Measurements from ENCODE around the gene SP100. TPM values are rescaled to one million over a fixed set of nuclear protein-coding genes. Genes with fewer than 3 reads are reported as not detected.
A peak's percentile ranks its signal among the peaks of the same experiment; 100 is the strongest.

SP100 gene
- total and polyA plus RNA-seq, 2 of the 13 experiments (the other 11 are each of a cell fraction or from before 2014, with no cell fraction given): 12.6 to 16.5 TPM

DNA sequence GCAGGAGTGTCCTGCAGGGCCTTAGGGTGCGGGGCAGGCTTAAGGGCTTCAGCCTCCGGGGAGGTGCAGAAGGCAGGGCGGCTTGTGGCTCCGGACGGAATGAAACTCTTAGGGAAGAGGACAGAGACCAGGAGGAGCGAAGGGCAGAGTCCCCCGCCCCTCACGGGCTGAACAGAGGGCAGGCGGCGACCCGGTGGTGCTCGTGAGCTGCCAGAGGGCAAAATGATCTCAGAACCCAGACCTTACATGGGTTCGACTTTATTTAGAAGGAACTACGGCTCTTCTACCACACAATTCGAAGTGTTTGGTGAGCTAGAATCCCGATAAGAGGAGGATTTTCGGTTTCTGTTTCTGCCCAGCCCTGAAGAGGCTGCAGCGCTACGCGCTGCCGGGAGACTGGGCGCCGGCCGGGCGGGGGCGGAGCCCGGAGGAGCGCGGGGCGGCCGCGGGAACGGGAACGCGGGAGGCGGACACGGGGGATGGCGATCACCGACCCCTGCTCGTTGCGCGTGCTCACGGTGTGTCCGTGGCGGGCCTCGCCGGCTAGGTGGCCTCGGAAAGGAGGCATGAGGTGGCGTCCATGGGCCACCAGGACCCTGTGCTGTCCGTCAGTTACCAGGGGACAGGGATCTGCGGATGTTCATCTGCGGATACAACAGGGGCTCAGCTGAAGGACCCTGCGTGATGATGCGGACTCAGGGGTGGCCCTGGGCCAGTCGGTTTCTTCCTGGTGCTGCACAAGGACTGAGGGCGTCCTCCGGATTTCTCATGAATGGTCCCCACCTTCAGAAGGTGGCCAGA lies 4.2 kb upstream of the SP100 start (continued):
- TF ChIP-seq ZNF232 (CRISPR knock-in tag; IDR thresholded peaks at IDR 0.05; ENCODE audit: borderline replicate concordance) (peak; percentile 81; the same call in 1 of the 2 replicates), ZZZ3 (CRISPR knock-in tag; IDR thresholded peaks at IDR 0.05; ENCODE audit: borderline replicate concordance) (no peak), ZNF567 (CRISPR knock-in tag; IDR thresholded peaks at IDR 0.05; ENCODE audit: borderline replicate concordance) (0 out of 2 replicates have a peak, but pooled peaks have one; percentile 65), MEIS1 (CRISPR knock-in tag; IDR thresholded peaks at IDR 0.05; ENCODE audit: borderline replicate concordance) (no peak), ZNF792 (CRISPR knock-in tag; IDR thresholded peaks at IDR 0.05) (0 out of 2 replicates have a peak, but pooled peaks have one; percentile 22), RBAK (CRISPR knock-in tag; IDR thresholded peaks at IDR 0.05) (no peak), ZBTB7B (CRISPR knock-in tag; IDR thresholded peaks at IDR 0.05) (no peak), NFE2L2 (IDR thresholded peaks at IDR 0.05; ENCODE audit: low read length) (no peak), FIP1L1 (IDR thresholded peaks at IDR 0.05; ENCODE audit: borderline replicate concordance, insufficient read depth, low read depth, low read length) (no peak), MATR3 (CRISPR knock-in tag; IDR thresholded peaks at IDR 0.05) (no peak), TAF1 (CRISPR knock-in tag; IDR thresholded peaks at IDR 0.05) (peak; percentile 69; the same call in 1 of the 2 replicates), ZNF768 (CRISPR knock-in tag; IDR thresholded peaks at IDR 0.05) (peak; percentile 56; the same call in 1 of the 2 replicates), ARID2 (CRISPR knock-in tag; IDR thresholded peaks at IDR 0.05; ENCODE audit: borderline replicate concordance) (peak; percentile 61; the same call in 1 of the 2 replicates), ZNF44 (CRISPR knock-in tag; IDR thresholded peaks at IDR 0.05) (0 out of 2 replicates have a peak, but pooled peaks have one; percentile 44), ZFAT (CRISPR knock-in tag; conservative IDR thresholded peaks at IDR 0.05) (no peak), GABPB1 (CRISPR knock-in tag; IDR thresholded peaks at IDR 0.05) (peak; percentile 69; the same call in 1 of the 2 replicates), PAWR (CRISPR knock-in tag; IDR thresholded peaks at IDR 0.05; ENCODE audit: borderline replicate concordance) (no peak), THAP8 (CRISPR knock-in tag; IDR thresholded peaks at IDR 0.05; ENCODE audit: borderline replicate concordance) (peak; percentile 72; the same call in 1 of the 2 replicates)
- TF ChIP-seq, protein P1, sequence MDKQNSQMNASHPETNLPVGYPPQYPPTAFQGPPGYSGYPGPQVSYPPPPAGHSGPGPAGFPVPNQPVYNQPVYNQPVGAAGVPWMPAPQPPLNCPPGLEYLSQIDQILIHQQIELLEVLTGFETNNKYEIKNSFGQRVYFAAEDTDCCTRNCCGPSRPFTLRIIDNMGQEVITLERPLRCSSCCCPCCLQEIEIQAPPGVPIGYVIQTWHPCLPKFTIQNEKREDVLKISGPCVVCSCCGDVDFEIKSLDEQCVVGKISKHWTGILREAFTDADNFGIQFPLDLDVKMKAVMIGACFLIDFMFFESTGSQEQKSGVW (CRISPR knock-in tag; IDR thresholded peaks at IDR 0.05; ENCODE audit: borderline replicate concordance): no peak
- TF ChIP-seq, protein P2, sequence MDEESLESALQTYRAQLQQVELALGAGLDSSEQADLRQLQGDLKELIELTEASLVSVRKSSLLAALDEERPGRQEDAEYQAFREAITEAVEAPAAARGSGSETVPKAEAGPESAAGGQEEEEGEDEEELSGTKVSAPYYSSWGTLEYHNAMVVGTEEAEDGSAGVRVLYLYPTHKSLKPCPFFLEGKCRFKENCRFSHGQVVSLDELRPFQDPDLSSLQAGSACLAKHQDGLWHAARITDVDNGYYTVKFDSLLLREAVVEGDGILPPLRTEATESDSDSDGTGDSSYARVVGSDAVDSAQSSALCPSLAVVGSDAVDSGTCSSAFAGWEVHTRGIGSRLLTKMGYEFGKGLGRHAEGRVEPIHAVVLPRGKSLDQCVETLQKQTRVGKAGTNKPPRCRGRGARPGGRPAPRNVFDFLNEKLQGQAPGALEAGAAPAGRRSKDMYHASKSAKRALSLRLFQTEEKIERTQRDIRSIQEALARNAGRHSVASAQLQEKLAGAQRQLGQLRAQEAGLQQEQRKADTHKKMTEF (CRISPR knock-in tag; IDR thresholded peaks at IDR 0.05): peak; percentile 78

All from HepG2 (cell line).